Measurements from ENCODE around the gene KRT36.

Gene KRT36

DNA sequence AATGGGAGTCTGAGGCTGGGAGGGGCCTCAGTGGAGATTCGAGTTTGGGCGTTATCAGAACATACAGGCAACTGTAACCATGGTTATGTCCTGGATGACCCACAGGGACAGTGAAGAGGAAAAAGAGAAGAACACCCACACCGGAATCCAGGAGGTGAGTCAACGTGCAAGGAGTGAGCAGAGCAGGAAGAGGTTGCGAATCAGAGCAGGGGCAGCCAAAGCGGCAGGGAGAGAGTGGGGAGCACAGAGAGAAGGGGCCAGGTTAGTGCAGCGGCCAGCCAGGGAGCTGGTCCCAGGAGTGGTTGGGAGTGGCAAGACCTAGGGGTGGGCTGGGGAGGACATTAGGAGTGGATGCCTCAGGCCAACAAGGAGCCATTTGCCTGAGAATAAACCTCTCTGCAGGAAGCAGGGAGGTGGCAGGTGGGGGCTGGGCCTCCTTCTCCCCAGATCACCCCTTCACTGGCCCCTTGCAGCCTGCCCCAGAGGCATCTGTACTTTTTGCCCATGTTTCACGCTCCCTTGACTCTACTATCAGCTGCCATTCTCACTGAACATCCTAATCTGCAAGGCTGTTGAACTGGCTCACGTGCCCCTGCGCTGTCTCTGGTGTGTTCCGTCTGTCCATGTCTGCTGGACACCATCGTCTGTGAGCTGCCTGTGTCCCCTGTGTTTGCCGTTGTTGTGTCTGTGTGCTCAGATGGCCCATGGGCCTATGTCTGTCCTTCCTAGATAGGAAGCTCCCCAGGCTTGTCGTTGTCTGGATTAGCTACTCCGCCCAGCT, 10.6 kb upstream of the KRT36 start:
- peak; percentile 83 for DNase-seq

DNA sequence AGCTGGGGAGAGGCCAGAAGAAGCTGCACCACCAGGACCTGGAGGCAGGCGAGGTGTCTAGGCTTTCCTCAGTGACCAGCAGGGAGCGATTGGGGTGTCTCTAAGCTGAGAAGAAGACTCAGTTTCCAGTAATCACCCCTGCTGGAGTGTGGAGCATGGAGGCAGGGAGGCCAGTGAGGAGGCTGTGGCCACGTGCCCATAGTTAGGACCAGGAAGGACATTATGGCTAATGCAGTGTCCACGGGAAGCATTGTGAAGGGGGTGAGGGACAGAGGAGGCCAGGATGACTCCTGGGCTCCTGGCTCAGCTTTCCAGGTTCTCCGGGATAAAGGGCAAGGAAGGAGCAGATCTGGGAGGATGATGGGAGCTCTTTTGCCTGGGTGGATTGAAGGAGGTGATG, 10.0 kb upstream of the KRT36 start:
- no peak for DNase-seq

GRCh38 chr17:41498276-41498675, 8.6 kb upstream of the KRT36 start:
- DNase-seq = no peak

GRCh38 chr17:41496803-41497484, 7.2 kb upstream of the KRT36 start:
- DNase-seq = peak; percentile 96

GRCh38 chr17:41494524-41494923, 4.8 kb upstream of the KRT36 start:
- DNase-seq = peak; percentile 76

DNA sequence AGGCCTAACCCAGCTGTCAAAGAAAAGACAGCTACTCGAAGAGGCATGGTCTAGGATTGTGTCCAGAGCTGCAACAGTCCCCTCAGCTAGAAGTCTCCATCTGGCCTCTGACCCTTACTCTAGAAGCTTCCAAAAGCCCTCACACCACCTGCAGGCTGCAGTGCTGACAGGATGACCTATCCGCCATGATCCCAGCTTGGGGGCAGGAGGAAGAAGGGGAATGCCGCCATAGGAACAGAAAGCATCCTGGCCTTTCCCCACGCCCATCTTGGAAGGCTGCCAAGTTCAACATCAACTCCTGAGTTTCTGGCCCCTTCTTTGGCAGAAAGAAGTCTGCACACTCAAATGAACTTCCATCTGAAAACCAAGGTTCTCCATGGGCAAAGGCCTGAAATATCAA, 3.1 kb upstream of the KRT36 start:
- DNase-seq = no peak

DNA sequence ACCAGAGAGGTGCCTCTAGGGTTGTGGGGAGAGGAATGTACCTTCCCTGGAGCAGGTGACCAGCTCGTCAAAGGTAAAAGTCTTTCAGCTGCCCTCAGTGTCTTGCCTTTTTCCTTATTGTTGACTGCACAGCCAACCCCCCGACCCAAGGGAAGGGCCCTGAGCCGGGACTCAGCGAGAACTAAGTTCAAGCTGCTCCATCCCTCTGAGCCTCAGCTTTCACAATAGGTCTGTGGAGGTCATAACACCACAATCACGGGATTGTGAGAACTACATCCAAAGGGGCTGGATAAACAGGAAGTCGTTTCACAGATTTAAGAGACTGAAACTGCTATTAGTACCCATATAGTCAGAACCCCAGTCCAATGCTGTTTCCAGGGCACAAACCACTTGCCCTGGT, 2.6 kb upstream of the KRT36 start:
- DNase-seq = no peak

- no peak for DNase-seq
These were observed 1.8 kb upstream of the KRT36 start for GRCh38 chr17:41491476-41491875.

GRCh38 chr17:41490000-41490990, 585 bp upstream of the KRT36 start:
- DNase-seq = no peak

GRCh38 chr17:41486809-41487530, 2.7 kb downstream of the KRT36 start:
- peak; percentile 78 for DNase-seq

DNA sequence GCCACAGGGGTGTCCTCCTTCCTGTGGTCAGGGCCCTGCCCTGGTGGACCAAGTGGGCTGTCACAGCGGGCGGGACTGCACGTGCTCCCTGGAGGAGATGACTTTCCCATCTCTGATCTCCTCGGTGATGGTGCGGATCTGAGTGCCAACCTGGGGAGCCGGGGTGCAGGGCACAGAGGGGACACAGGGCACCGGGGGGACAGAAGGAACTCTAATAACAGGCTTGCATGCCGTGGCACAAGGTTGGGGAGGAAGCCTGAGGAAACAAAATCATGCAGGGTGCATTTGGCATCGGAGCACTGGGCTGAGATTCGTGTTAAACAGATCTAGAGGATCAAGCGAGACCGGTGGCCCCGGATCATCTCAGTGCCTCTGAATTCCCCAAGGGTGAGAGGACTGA, 3.4 kb downstream of the KRT36 start:
- no peak for DNase-seq

- DNase-seq = no peak
These were observed 4.5 kb downstream of the KRT36 start for GRCh38 chr17:41484920-41485904.

DNA sequence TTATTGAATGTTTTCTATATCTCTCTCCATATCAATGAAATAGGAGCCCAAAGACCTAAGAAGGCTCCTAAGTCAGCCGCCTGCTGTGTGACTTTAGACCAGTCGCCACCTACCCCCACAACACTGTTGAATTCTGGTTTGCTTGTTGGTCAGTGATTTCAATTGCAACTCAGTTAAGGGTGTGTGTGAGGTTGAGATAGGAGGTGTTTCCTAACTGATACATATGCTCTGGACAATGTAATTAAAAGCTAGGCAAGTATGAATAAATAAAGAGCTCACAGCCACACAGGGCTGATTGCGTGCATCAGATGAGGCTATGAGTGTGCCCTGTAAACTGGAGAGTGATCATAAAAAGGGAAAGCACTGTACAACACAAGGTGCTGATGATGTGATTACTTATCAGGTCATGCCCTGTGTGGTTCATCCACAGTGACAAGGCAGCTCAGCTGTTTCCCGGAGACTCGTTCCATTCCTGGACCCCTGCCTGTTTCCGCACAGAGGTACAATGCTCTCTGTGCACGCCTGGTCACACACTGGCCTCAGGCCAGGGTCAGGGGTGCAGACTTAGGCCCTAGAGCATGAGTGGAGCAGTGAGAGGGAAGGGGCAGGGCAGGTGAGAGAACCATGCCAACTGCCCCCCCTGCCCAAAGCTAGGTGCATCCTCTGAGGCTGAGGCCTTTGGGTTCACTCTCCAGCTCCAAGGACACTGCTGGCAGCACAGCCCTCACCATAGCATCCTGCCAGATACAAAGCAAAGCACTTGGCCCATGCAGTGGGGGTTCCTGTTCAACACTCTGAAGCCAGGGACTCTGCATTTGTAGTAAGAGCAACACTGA, 5.5 kb downstream of the KRT36 start:
- DNase-seq = no peak

DNA sequence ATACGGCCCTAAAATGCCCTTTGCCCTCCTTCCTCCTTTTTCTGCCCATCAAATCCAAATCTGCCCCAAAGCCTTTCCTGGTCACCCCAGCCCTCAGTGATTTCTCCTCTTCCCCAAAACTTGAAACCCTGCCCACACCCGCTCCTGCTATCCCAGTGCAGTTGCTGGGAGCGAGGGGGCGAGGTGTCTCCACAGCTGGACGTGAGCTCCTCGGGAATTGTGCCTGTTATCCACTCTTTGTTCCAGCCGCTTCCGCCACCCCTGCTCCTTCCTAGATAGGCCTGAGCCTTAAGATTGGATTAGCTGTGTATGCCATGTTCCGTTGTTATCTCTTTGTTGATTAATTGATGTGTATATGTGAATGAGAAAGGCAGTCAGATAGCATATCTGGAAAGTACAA, 6.2 kb downstream of the KRT36 start:
- DNase-seq = no peak

DNA sequence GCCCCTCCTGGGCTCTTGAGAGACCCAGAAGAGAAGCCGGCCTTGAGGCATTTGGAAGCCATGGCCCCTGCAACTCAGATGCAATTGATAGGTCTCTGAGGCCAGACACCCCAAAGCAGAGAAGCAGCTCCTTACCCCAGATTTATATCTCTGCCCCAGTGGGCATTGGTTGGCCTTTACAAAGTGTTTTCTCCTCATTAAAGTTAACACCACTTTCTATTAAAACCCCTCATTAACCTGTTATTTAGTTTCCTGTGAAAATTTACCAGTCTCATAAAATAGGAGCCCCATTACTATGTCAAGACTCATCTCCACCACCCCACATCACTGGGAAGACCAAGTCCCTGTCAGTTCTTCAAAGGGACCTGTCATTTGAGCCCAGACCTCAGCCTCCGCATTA, 8.7 kb downstream of the KRT36 start, which contains the start of gene KRT35:
KRT35 (minus strand) TSS at position 116 of the 400 bp plus-strand sequence; CDS start at position 62, 54 bp downstream.
- DNase-seq = no peak

GRCh38 chr17:41480581-41480980, 9.1 kb downstream of the KRT36 start:
- DNase-seq = no peak

DNA sequence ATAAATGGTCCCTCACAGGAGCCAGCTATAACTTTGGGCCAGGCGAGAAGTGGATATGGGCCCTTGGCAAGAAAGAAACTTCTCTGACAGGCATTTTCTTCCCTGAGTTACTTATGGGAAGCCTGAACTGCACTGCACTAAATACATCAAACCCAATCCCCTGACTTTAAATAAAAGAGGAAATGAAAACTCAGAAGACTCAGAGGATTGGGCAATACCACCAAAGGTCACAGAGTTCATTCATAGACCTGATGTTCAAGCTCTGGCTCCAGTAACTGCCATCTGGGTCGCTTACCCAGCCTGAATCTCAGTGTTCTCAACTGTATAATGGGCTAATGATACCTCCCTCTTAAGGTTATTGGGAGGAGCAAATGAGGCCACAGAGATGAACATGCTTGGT, 9.6 kb downstream of the KRT36 start:
- DNase-seq = no peak

- no peak for DNase-seq
These were observed 11.5 kb downstream of the KRT36 start for GRCh38 chr17:41478237-41478636.

DNA sequence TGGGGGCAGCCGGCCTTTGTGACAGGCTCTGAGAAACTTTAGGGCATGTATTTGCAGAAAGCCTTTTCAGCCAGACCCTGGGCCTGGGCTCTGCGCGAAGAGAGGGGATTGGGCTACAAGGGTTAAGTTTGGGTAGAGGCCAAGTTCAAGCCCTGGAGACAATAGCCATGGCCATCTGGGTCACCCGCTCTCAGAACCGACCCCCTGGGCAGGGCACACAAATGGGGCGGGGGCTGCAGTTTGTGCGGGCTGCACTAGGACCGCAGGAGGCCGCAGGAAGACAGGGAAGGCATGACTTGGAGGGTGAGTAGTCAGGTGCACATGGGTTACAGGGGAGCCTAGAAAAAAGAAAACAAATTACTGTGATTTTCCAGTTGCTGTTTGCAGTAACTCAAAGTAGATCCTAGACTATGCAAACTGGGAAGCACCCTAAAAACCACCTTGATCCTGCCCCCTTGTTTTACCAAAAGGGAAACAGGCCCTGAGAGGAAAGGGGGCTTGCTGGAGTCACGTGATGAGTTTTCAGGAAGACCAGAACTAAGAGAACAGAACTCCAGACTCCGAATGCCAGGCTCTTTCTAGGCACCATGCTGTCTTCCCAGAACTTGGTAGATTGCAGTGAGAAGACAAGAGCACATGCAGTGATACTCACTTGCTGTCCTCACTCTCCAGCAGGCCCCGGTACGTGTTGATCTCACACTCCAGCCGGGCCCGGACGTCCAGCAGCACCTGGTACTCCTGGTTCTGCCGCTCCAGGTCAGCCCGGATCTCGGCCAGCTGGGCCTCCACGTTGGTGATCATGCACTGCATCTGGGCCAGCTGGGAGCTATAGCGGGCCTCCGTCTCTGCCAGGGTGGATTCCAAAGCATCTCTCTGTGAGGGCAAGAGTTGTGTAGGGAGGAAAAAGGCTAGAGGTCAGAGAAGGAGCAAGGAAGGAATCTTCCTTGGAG, 12.6 kb downstream of the KRT36 start:
- no peak for DNase-seq
